A549 treated with GW870086 at 1 μM for 4 hours (cell line): Measurements from ENCODE around the gene HBQ1. TPM values are rescaled to one million over a fixed set of nuclear protein-coding genes. Genes with fewer than 3 reads are reported as not detected.

Experiments
- total RNA-seq: library from RNA; stranded (reverse); fragments of 200-300 nt; extraction: Qiagen RNA extraction; gene quantifications from 5 replicates; pipeline ENCODE4 v1.2.3, GENCODE V29; 2022; ENCODE audit warnings: low read depth

The HBQ1 gene
- total RNA-seq, result 6.0 to 9.4 TPM (median 6.9 TPM) in 5 replicates

DNA sequence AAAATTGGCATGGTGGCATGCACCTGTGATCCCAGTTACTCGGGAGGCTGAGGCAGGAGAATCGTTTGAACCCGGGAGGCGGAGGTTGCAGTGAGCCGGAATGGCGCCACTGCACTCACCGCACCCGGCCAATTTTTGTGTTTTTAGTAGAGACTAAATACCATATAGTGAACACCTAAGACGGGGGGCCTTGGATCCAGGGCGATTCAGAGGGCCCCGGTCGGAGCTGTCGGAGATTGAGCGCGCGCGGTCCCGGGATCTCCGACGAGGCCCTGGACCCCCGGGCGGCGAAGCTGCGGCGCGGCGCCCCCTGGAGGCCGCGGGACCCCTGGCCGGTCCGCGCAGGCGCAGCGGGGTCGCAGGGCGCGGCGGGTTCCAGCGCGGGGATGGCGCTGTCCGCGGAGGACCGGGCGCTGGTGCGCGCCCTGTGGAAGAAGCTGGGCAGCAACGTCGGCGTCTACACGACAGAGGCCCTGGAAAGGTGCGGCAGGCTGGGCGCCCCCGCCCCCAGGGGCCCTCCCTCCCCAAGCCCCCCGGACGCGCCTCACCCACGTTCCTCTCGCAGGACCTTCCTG is at the start of gene HBQ1:
TSS of gene HBQ1 (plus strand) at position 359 of the 575 bp plus-strand sequence. CDS start at position 387, 28 bp downstream.

DNA sequence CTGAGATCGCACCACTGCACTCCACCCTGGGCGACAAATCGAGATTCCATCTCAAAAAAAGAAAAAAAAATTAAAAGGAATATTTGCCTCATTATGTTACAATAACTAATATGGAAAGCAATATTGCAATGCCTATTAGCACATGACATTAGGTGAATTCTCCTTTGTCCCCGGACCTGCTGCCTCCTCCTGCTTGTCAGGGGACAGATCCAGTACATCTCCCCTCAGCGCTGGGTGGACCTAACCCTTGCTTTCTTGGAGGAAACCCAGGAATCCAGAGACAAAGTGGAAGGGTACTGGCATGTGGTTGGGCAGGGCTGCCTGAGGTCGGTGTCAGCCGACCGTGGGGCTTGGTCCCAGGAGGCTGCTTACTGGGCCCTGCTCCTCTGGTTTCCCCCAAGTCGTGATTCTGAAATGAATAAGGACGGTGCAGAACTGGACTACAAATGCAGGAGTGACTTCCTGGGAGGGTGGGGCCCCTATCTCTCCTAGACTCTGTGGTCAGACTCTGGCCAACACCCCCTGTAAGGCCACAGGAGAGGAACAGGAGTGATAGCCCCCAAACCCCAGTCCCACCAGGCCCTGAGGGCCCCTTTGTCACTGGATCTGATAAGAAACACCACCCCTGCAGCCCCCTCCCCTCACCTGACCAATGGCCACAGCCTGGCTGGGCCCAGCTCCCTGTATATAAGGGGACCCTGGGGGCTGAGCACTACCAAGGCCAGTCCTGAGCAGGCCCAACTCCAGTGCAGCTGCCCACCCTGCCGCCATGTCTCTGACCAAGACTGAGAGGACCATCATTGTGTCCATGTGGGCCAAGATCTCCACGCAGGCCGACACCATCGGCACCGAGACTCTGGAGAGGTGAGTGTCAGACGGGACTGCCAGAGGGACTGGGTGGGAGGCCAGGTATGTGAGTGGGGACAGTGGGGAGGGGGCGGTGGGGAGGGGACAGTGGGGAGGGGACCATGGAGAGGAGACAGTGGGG is 27.8 kb upstream of the HBQ1 start, which contains the start of gene HBZ:
TSS of gene HBZ (plus strand) at position 504 of the 988 bp plus-strand sequence. CDS start at position 770, 266 bp downstream.

DNA sequence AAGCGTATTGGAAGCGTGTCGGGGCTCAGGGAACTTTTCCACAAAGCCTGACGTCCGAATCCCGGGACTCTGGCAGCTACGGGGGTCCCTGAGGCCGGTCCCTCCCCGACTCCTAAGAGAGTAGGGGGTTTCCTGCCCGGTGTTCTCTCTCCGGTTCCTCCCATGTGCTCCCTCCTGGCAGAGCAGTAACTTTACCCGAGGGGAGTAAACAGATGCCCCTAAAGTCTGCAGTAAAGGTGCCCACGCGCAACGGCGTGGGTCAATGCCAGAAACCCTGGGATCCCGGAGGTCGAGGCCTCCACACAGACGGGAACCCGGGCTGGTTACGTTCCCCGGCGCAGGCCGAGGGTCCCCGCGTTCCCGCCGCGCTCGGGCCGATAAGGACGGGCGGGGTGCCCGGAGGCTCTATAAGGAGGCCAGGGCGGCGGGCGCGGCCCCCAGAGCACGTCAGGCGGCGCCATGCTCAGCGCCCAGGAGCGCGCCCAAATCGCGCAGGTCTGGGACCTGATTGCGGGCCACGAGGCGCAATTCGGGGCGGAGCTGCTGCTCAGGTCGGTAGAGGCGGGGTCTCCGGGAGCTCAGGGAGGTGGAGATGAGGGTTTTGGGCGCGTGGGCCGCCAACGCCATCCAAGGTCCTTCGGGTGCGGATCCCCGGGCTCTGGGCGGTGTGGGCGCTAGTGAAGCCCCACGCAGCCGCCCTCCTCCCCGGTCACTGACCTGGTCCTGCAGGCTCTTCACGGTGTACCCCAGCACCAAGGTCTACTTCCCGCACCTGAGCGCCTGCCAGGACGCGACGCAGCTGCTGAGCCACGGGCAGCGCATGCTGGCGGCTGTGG is 14.5 kb upstream of the HBQ1 start, which contains the start of gene HBM:
TSS of gene HBM (plus strand) at position 440 of the 836 bp plus-strand sequence. CDS start at position 460, 20 bp downstream.

GRCh38 chr16:172374-172941 is 7.8 kb upstream of the HBQ1 start, which contains the start of gene HBA2:
TSS of gene HBA2 (plus strand) at chr16:172876. CDS start at chr16:172913, 37 bp downstream.

GRCh38 chr16:176477-177382 is 3.5 kb upstream of the HBQ1 start, which contains the start of gene HBA1:
TSS of gene HBA1 (plus strand) at chr16:176680. CDS start at chr16:176717, 37 bp downstream.

GRCh38 chr16:228852-229730 is 48.8 kb downstream of the HBQ1 start, which contains the start of gene LUC7L:
TSS of gene LUC7L (minus strand) at chr16:229449. CDS start at chr16:229339, 110 bp downstream.

Other genes with a start within 250 kb of the HBQ1 start
- 33.2 to 39.5 TPM (median 36.1 TPM) in 5 replicates for gene POLR3K, start 126.9 kb upstream of the HBQ1 start, total RNA-seq
- 60.1 to 79.1 TPM (median 71.3 TPM) in 5 replicates for gene SNRNP25, start 126.6 kb upstream of the HBQ1 start, total RNA-seq
- 21.0 to 29.2 TPM (median 26.3 TPM) in 5 replicates for gene RHBDF1, start 107.8 kb upstream of the HBQ1 start, total RNA-seq
- gene MPG, start 102.2 kb upstream of the HBQ1 start, total RNA-seq, result 60.5 to 76.5 TPM (median 71.6 TPM) in 5 replicates
- 21.2 to 28.4 TPM (median 26.7 TPM) in 5 replicates for gene NPRL3, start 41.8 kb upstream of the HBQ1 start, total RNA-seq
- gene HBZ, start 27.8 kb upstream of the HBQ1 start, total RNA-seq, result not detected in 5 replicates
- gene HBM, start 14.5 kb upstream of the HBQ1 start, total RNA-seq, result not detected in 5 replicates
- 0.63 to 1.4 TPM in 2 of 5 replicates, not detected in the others for gene HBA2, start 7.6 kb upstream of the HBQ1 start, total RNA-seq
- gene HBA1, start 3.8 kb upstream of the HBQ1 start, total RNA-seq, result 0.48 to 2.0 TPM (median 1.4 TPM) in 5 replicates
- 41.6 to 48.8 TPM (median 45.7 TPM) in 5 replicates for gene LUC7L, start 49.0 kb downstream of the HBQ1 start, total RNA-seq
- 40.6 to 50.1 TPM (median 47.8 TPM) in 5 replicates for gene FAM234A, start 54.4 kb downstream of the HBQ1 start, total RNA-seq
- 3.9 to 5.5 TPM (median 5.0 TPM) in 5 replicates for gene RGS11, start 95.5 kb downstream of the HBQ1 start, total RNA-seq
- 1.7 to 3.2 TPM (median 2.5 TPM) in 5 replicates for gene ARHGDIG, start 100.1 kb downstream of the HBQ1 start, total RNA-seq
- 0.18 to 0.51 TPM (median 0.44 TPM) in 5 replicates for gene PDIA2, start 102.7 kb downstream of the HBQ1 start, total RNA-seq
- 27.7 to 34.1 TPM (median 31.6 TPM) in 5 replicates for gene AXIN1, start 172.3 kb downstream of the HBQ1 start, total RNA-seq
- gene MRPL28, start 190.1 kb downstream of the HBQ1 start, total RNA-seq, result 114 to 136 TPM (median 133 TPM) in 5 replicates
- gene PGAP6, start 201.5 kb downstream of the HBQ1 start, total RNA-seq, result 26.6 to 39.6 TPM (median 35.5 TPM) in 5 replicates
- 291 to 435 TPM (median 419 TPM) in 5 replicates for gene NME4, start 216.7 kb downstream of the HBQ1 start, total RNA-seq
- 21.2 to 29.8 TPM (median 27.7 TPM) in 5 replicates for gene DECR2, start 221.4 kb downstream of the HBQ1 start, total RNA-seq
- gene RAB11FIP3, start 245.2 kb downstream of the HBQ1 start, total RNA-seq, result 24.0 to 30.6 TPM (median 26.9 TPM) in 5 replicates